NCI-H226 (cell line): ENCODE measurements around the gene DNAH8.

Source experiments
- DNase-seq: peaks from one replicate; pipeline ENCODE4 v3.0.0-alpha.2; 2015

DNAH8 gene

DNA sequence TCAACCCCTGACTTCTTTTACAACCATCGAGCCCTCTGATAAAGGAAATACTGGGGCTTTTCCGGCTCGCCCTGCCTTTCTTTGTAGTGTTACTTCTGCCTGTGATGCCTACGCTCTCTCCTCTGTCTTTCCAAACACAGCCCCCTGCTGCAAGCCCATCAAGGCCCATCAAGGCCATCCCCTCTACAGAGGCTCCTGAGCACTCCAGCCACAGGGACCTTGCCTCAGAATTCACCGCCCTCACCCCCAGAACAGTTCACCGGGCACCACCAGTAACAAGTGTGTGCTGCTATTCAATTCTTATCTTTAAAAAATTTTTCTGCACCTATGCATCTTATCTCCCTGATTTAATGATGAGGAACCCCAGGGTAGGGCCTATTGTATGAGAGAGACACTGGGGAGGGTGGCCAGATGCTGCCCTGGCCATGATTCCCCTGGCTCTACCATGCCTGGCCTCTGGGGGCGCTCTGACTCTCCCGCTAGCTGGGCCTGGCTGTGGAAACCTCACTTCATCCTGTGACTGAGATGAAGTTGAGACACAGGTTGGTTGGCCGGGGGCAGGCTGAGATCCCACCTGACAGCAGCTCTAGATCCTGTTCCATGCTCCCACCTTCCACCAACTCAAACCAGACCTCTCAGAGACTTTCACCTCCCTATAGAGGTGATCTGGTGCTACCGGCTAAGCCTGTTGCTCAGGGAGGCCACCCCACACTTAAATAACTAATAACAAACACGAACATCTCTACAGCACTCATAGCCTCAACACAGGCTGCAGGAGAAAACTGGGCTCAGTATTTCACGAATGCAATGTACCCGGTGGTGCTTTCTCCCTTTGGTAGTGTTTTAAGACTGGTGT lies 314.3 kb downstream of the DNAH8 start:
- no peak for DNase-seq

DNA sequence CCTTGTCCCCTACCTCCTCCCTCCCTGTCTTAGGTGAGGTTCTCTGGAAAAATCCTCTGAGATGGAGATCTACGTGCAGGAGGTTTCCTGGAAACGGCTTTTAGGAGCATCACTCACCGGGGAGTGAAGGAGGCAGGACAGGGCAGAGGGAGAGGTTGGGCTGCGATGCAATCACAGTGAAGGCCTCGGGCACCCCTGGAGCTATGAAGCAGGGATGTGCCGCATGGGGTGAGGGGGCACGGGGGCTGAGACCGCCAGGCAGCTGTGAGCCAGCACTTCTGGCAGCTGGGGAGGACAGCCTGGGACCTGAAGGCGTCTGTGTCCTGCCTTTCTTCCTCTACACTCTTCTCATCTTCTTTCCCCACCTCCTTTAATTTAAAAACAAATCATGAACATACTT lies 320.6 kb downstream of the DNAH8 start:
- no peak for DNase-seq

DNA sequence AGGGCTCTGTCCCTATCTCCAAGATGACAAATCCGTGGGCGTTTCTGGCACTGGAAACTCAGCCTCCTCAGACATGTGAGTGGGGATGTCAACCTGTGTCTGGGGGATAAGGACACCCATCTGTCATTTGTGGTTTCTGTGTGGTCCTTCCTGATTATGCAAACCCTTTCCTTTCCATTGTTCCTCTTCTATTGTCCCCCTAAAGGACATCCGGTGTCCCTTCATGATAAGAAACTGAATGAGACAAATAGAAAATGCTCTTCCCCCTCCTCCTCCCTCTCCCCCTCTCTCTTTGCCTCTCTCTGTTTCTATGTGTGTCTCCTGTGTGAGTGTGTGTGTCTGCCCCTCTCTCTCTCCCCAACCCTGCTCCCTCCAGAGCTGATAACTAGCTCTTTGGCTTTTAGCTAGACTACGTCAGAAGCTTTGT lies 322.0 kb downstream of the DNAH8 start:
- DNase-seq, result no peak

DNA sequence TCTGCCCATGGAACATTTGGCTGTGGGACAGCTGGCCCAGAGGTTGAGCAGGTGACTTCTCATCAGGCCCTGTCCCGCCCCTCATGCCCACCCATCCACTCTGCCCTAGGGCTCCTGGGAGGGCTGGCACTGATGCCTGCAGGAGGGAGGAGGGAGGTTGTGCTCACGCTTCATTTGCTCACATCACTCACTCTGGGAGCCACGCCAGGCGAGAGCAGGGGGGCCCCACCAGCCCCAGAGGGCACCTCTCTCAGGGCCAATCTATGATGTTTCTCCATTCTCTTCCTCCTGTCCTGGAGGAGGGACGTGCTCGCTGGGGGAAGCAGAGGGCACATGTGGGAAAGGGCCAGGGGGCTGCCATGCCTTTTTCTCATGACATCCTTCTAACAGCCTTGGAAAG lies 322.6 kb downstream of the DNAH8 start:
- no peak for DNase-seq

DNA sequence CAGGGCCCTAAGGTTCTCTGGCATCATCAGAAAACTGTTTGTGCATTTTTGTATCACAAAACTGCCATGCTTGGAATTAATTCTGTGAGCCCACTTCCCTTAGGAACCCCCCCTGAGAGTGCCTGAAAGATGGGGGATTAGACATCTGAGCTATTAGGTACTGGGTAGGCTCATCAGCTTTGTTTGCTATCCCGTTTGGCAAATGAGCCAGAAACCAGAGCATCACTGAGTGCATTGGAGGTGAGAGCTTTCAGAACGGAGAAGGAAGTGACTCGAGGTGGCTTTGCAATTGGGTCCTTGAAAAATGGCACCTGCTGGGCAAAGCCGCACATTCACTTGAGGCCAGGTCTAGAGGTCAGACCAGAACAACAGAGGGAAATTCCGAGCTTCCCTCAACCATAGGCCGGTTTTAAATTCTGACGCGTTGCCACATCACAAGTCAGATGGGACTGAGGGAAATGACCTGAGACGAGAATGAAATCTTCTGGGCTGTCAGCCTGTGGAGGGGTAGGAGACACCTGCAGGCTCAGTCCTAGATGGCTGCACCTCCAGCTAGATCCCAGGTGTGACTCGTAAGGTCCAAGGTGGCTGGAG lies 325.1 kb downstream of the DNAH8 start:
- DNase-seq, result no peak

DNA sequence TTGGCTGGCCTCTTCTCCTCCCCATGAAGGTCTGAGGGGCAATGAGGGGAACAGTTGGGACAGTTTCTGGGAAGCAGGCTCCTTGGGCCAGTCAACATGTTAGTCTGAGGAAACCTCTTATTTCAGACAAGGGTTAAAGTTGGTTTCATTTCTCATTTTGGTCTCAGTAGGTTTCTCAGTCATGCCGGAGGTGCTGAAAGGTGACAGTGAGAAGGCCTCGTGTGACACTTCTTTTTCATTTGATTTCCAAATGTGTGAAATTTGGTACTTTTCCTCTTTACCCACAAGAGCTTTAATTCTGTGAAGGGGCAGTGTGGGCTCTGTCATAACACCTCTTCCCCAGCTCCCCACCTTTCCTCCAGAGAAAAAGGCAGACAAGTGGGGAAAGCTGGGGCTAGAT lies 326.0 kb downstream of the DNAH8 start:
- DNase-seq, result no peak

DNA sequence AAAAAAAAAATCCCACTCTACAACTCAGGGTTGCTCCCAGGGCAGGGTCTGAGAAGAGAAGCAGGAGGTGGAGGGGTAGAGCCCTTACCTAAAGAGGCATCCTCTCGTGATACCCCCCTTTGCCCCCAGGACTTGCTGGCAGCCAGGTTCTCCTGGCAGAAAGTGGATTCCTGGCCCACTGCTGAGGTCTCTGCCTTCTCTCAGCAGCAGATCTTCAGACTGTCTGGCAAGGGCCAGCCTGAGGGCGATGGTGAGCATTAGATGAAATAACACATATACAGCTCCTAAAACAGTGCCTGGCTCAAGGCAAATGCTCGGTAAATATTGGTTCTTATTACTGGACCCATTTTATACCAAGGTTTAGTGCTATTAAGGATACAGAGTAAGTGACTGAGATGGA lies 328.7 kb downstream of the DNAH8 start:
- no peak for DNase-seq

DNA sequence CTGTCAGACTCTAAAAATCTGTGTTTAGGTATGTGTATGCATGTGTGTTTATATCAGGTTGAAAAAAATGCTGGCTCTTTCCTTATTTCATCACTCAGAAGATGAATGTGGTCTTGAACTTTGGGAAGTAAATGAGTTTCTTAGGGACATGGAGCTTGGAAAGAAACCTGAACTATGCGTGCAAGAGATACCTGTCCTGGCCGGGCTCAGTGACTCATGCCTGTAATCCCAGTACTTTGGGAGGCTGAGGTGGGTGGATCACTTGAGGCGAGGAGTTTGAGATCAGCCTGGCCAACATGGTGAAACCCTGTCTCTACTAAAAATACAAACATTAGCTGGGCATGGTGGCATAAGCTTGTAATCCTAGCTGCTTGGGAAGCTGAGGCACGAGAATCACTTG lies 329.1 kb downstream of the DNAH8 start:
- no peak for DNase-seq

DNA sequence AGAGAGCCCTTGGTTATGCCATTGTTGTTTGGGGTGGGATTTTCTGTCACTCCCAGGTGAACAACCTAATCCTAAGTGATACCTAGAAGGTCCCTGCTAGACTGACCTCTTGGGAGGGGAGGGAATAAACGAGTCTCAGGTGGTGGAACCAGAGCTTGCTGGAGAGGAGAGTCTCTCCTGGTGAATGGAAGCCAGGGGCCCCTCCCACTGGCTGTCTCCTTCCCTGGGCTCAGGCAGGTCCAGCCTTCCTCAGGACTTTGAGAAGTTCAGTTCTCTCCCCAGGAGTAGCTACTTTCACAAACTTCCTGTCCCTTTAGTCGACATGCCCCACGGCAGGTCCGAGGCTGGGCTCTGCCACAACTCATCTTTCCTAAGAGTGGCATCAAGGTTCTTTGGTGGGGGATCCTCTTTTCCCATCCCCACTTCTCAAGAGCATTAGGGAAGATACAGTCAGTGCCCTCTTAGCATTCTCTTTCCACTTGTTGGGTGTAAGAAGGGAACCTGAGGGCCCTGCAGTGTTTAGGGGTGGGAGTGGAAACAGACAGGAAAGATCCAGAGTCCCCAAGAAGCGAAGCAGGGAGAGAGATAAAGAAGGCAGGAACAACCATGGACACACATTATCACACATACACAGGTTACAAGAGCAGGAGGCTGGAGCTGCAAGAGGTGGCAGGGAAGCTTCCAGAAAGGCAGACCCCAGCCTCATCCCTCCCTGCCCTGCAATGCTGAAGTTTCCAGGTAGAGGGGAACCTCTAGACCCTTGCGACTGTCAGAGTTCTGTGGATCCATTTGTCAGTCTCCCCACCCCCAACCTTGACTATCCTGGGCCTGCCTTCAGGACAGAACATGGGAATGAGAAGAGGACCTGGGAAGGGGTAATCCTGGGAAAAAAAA lies 332.6 kb downstream of the DNAH8 start:
- no peak for DNase-seq

DNA sequence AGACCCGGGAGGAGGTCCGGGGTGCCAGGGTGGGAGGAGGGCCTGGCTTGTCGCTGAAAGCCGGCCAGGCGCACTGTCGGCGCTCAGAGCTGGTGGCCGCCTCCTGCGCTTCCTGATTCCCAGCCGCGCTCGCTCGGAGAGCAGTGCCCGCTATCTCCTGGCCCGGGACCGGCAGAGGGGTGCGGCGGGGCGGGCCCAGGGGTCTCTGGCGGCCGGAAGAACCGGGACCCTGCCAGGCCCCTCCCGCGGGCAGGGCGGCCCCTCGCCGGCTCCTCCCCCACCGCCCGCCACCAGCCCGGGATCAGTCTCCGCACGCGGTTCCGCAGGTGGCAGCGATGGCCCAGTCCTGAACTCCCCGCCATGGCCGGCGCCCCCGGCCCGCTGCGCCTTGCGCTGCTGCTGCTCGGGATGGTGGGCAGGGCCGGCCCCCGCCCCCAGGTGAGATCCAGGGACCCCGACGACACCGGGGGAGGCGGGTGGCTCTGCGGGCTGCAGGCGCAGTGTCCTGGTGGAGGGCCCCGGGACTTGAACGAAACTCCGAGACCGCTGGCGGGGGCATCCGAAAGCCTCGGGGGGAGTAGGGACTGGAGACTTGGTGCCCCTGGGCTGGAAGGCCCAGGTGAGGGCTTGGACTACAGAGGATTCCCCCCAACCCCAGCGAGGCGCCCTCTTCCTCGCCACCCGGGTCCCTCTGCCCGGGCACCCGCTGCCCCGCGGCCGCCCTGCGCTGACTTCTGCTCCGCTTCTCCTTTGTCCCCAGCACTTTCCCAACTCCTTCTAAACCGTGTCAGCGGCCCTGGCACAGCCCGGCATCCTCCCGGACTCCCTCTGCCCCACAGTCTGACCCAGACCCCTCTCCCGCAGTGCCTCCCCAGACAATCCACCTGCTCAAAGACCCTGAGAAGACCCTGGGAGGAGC lies 333.6 kb downstream of the DNAH8 start, which contains the start of gene GLP1R:
TSS of gene GLP1R (plus strand) at position 301 of the 919 bp plus-strand sequence. CDS start at position 361, 60 bp downstream.
- no peak for DNase-seq

DNA sequence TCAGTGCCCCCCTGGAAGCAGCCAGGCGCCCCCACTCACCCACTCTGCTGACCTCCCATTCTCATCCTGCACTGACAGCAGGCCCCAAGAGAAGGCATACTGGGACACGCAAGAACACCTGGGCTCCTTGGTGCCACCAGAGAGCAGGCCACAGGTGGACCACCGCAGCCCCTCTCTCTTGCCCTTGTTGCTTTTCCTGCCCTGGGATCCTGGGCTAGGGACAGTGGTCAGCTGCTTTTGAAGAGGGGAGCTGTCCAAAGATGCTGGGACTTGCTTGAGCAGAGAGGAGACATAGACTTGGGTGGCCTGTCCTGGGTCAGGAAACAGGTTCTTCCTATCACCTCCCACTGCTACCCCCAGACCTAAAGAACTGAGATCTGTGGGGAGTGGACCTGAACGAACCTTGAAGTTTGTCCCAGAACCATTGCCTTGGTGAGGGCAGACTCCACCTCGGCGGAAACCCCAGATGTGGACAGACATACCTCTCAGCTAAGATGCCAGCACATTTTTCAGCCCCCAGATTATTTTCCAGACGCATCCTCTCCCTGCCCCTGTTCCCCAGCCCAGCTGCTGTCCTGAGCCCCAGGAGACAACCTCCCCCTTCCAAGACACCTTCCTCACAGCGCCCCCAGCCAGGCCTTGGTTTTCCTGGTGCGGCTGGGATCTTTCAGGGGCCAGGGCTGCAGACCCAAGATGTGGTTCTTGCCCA lies 334.6 kb downstream of the DNAH8 start:
- no peak for DNase-seq

DNA sequence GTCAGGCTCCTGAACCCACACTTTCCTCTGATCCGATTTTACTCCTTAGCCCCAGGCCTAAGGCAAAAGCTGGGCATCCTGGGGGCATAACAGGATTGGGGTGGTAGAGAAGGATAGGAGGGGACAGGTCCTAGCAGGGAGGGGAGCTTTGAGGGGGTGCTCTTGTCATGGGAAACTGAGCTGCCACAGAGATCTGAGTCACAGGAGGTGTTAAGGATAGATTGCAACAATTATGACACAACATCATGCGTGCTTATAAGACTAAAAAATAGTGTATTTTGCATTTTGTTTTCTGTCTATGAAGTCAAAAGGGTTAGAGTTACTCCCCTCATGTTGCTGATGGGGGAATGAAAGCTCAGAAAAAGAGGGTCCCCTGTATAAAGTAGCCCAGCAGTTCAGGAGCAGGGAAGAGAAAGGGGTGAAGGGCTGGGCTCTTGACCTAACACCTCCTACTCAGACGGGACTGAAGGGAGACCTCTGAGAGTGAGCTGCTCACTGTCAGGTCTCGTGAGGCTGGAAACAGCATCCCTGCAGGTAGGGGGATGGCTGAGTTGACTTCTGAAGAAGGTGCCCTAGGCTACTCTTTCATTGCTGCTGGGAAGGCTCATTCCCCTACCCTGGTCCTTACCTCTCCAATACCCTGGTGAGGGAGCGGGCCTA lies 335.5 kb downstream of the DNAH8 start:
- DNase-seq, result no peak

DNA sequence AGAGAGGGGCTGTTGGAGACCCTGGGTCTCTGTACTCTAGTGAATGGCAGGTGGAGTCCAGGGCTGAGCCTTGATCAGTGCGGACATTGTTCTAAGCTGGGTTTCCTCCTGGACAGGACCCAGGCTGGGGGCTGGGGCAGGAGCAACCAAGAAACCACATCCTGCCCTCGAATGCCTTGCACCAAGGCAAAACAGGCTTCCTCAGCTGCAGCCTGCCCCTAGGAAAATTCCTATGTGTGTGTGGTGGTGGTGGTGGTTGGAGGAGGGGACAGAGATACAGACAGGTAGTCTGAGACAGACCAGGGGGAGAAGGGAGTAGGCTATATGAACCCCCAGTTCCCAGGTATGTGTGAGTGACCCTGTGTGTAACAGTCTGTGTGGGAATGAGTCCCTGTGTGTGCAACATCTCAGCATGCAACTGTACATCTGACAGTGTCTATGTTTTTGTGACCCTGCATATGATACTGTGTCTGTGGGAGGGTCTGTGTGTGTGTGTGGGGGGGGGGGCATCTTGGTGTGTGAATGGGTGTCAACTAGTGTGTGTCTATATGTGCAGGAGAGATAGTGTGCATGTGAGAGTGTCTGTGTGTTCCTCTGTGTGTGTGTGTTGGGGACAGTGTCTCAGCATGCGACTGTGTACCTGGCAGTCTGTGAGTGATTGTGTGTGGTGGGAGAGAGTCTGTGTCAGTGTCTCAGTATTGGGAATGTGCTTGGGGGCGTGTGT lies 336.4 kb downstream of the DNAH8 start:
- peak; percentile 40 for DNase-seq

DNA sequence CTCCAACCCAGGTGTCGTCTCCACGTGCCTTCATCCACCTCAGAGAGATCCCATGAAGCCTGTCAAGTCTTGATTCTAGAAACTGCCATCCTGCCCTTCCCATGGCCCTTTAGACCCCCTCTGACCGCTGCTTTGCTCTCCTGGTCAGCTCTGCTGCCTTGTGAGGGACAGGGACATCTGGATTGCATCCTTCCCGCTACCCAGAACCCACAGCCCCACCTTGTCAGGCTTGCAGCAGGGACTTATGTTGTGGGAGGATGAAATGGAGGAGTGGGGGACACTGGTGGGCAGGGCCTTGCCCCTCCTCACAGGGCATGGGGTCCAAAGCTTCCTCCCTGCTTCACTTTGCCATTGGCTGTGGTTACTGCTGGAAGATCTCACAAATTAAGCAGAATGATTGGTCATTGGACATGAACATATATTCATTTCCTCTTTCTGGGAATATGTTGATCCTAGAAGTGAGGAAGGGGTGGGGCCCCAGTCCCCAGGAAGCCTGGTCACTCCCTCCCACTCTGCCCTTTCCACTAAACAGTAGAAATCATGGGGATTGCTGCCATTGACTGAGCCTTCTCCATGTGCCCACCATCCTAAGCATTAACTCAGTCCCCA lies 338.0 kb downstream of the DNAH8 start:
- DNase-seq, result no peak

DNA sequence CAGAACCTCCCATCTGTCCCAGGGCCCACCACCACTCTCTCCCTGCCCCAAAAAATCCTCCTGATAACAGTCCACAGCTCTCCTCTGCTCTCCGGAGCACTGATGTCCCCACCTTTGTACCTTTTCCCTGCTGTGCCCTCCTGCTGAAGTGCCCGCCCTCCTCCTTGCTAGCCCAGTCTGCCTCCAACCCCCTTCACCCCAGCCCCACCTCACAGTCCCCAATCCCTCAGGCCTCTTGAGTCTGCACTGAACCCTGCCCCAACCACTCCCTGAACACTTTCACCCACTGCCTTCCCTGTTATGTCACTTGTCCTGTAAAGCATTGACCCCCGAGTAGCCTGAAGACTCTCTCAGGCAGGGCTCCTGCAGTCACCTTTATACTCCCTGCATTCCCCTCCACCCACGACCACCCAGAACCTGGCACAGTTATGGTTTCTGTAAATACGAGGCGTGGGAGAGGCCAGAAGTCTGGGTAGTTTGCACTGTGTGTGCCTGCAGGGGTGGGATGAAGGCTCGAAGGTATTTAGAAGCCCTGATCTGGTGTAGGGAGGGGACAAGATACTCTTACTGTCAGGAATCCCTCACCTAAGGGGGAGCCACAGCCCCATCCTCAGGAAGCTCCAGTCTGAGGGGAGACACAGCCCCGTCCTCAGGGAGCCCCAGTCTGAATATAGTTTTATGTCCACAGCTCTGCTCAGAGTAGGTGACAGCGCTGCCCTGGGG lies 338.9 kb downstream of the DNAH8 start:
- no peak for DNase-seq

DNA sequence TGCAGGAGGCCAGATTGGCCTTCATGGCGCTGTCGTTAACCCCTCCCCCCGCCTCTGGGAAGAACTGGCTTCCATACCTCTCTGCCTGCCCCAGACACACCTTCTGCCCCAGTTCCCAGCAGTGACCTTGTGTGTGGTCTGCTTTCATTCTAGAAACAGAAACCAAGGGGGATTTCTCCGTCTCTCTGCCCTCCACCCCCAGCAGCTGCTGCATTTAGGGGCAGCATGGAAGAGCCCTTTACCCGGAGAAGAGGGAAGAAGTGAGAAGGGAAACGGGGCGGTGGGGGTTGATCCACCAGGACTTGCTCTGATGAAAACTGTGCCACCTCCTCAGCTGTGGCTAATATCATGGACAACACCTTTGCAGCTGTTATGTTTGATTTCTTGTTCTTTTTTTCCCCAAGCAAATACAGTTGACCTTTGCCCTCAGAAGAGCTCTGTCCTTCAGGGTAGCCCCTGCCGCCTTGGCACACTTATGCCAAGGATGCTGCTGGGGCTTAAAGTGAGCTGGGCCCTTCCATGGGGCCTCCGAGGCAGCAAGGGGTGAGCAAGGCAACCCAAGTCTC lies 339.5 kb downstream of the DNAH8 start:
- DNase-seq, result no peak

DNA sequence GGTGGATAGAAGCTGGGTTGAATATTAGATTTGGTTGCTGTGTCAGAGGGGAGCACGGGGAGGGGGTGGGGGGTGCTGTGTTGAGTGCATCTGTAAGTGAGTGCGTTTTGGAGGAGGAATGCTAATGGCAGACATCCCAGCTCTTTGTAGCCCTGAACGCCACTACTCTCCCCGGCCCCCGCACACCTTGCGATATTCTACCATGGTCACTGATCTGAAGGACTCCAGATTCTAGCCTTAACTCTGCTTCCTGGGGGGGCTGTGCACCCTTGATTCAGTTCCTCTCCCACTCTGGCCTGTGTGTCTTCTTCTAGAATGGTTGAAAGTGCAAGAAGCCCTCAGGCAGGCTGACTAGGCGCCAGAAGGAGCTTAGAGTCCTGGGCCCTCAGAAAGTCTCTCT lies 340.6 kb downstream of the DNAH8 start:
- DNase-seq, result no peak

DNA sequence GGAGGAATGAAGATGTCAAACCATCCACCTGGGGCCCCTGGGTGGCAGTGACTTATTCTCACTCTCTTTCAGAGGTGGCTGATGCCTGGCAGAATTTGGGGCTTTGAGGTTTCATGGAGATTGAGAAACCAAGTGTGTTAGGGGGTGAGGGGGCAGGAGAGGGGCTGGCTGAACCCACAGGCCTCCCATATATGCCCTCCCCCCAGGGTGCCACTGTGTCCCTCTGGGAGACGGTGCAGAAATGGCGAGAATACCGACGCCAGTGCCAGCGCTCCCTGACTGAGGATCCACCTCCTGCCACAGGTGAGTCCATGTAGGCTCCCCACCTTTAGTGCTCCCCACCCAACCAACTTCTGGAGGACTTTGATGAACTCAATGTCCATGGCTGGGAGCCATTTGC lies 341.1 kb downstream of the DNAH8 start:
- DNase-seq, result no peak

DNA sequence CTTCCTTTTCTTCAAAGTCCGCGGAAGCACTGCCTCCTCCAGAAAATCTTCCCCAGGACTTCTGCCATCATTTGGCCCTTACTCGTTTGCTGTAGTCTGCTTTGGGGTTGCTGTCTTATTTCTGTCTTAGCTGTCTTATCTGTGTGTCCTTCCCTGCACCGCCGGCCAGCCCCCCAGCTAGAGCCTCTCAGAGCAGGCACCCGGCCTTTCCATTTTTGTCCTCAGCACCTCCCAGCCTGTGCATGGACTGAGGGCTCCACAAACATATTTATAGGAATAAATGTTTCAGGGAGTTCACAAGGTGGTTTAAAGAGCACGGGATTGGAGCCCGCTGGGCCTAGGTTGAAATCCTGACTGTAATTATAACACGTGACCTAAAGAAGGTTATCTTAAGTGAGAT lies 341.6 kb downstream of the DNAH8 start:
- no peak for DNase-seq
